Hepatocyte (in vitro differentiated cells): Measurements from ENCODE around the gene ZNF407. TPM values are rescaled to one million over a fixed set of nuclear protein-coding genes. Genes with fewer than 3 reads are reported as not detected.
"Not testable (repeated sequence)": the region's sequence is repeated elsewhere in the genome, so short reads cannot be mapped to it uniquely, and the experiment has no call there.

Source experiments
- DNase-seq: peaks from one replicate; pipeline ENCODE4 v3.0.0-alpha.2; 2016; ENCODE audit warnings: low spot score
- H2AFZ ChIP-seq: fragments of 200-600 bp; sonication (generic); 2 replicates; pipeline ENCODE4 v1.6.0; 2016; ENCODE audit warnings: antibody characterized with exemption, mild to moderate bottlenecking
- H3K27ac ChIP-seq: fragments of 200-600 bp; sonication (generic); 2 replicates; pipeline ENCODE4 v1.5.1; 2016; ENCODE audit warnings: mild to moderate bottlenecking
- H3K27me3 ChIP-seq: fragments of 200-600 bp; sonication (generic); 2 replicates; pipeline ENCODE4 v1.6.1; 2016
- H3K36me3 ChIP-seq: fragments of 200-600 bp; sonication (generic); replicated peaks from 2 replicates; pipeline ENCODE4 v1.5.1; 2016; ENCODE audit warnings: low read depth; ENCODE audit not compliant: insufficient read depth
- H3K4me1 ChIP-seq: fragments of 200-600 bp; sonication (generic); 2 replicates; pipeline ENCODE4 v1.5.1; 2016; ENCODE audit warnings: mild to moderate bottlenecking, moderate library complexity; ENCODE audit not compliant: insufficient read depth
- H3K4me2 ChIP-seq: fragments of 200-600 bp; sonication (generic); 2 replicates; pipeline ENCODE4 v1.6.0; 2016
- H3K4me3 ChIP-seq: fragments of 200-600 bp; sonication (generic); 2 replicates; pipeline ENCODE4 v1.5.1; 2016; ENCODE audit warnings: mild to moderate bottlenecking
- H3K79me2 ChIP-seq: fragments of 200-600 bp; sonication (generic); 2 replicates; pipeline ENCODE4 v1.6.0; 2017; ENCODE audit warnings: mild to moderate bottlenecking
- H3K9me2 ChIP-seq: fragments of 200-600 bp; sonication (generic); replicated peaks from 2 replicates; pipeline ENCODE4 v1.6.0; 2017; ENCODE audit warnings: mild to moderate bottlenecking; ENCODE audit not compliant: insufficient read depth
- H3K9me3 ChIP-seq: fragments of 200-600 bp; sonication (generic); 2 replicates; pipeline ENCODE4 v1.5.1; 2016; ENCODE audit warnings: low read depth, mild to moderate bottlenecking
- H4K20me1 ChIP-seq: fragments of 200-600 bp; sonication (generic); 2 replicates; pipeline ENCODE4 v1.6.0; 2016; ENCODE audit warnings: mild to moderate bottlenecking; ENCODE audit not compliant: insufficient read depth, poor library complexity, severe bottlenecking
- EZH2 ChIP-seq: fragments of 200-600 bp; sonication (generic); IDR thresholded peaks from 2 replicates; pipeline ENCODE4 v1.6.1; 2016; ENCODE audit warnings: antibody characterized with exemption, mild to moderate bottlenecking, borderline replicate concordance
- EZH2phosphoT487 ChIP-seq: fragments of 200-600 bp; sonication (generic); IDR thresholded peaks from one replicate; pipeline ENCODE4 v1.6.1; 2018; ENCODE audit warnings: antibody characterized with exemption, mild to moderate bottlenecking, low read depth, moderate library complexity; ENCODE audit not compliant: unreplicated experiment, severe bottlenecking
- WGBS: methylation state at CpG from one replicate; pipeline ENCODE4 v1.1.6; 2016; ENCODE audit warnings: low lambda C conversion rate; ENCODE audit errors: missing lambda C conversion rate; 5-methylcytosine and 5-hydroxymethylcytosine counted together
- polyA plus RNA-seq: library from polyadenylated mRNA; unstranded; fragments of >200 nt; fragmentation: Nextera tagmentation; extraction: Ambion mirVana; gene quantifications from 2 replicates; pipeline ENCODE4 v1.2.1, GENCODE V29; 2016
- total RNA-seq: library from RNA; depleted of rRNA; stranded (reverse); fragments of >200 nt; gene quantifications from 2 replicates; pipeline ENCODE4 v1.2.3, GENCODE V29; 2014
- TF ChIP-seq, protein P1 (sequence below): fragments of 200-600 bp; sonication (generic); IDR thresholded peaks from 2 replicates; pipeline ENCODE4 v1.5.1; 2016; ENCODE audit warnings: antibody characterized with exemption, mild to moderate bottlenecking; ENCODE audit not compliant: poor library complexity

ZNF407 gene
- total and polyA plus RNA-seq, 2 experiments from 2014 or later: 3.2 to 12.4 TPM

DNA sequence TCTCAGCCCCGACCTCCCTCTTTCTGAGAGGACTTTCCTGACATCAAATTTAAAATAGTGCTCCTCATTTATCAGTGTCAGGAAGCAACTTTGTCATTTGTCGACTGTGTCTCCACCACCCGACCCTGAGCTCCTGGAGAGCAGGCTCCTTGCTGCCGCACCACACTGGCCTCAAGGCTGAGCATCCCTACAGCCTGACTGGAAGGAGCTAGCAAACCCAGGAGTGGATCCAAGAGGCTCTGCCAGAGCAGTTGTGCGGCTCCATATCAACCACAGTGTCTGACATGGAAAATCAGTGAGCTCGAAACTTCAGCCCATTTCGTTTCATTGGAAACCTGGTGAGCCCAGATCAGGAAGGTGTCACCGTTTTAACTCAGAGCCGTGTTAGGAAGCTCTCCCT lies 486.1 kb downstream of the ZNF407 start:
- Histone ChIP-seq H3K79me2 (no peaks in the 10 kb centered on the region), H3K4me1 (no peaks in the 10 kb centered on the region), H2AFZ (no peak overlapping the region), H3K9me3 (no peaks in the 10 kb centered on the region), H3K36me3 (no peaks in the 10 kb centered on the region), H3K27me3 (no peaks in the 10 kb centered on the region), H3K4me2 (no peak overlapping the region), H3K9me2 (no peaks in the 10 kb centered on the region), H3K27ac (no peak overlapping the region), H3K4me3 (no peak overlapping the region), H4K20me1 (no peaks in the 10 kb centered on the region)
- no peak for DNase-seq
- TF ChIP-seq, protein P1, sequence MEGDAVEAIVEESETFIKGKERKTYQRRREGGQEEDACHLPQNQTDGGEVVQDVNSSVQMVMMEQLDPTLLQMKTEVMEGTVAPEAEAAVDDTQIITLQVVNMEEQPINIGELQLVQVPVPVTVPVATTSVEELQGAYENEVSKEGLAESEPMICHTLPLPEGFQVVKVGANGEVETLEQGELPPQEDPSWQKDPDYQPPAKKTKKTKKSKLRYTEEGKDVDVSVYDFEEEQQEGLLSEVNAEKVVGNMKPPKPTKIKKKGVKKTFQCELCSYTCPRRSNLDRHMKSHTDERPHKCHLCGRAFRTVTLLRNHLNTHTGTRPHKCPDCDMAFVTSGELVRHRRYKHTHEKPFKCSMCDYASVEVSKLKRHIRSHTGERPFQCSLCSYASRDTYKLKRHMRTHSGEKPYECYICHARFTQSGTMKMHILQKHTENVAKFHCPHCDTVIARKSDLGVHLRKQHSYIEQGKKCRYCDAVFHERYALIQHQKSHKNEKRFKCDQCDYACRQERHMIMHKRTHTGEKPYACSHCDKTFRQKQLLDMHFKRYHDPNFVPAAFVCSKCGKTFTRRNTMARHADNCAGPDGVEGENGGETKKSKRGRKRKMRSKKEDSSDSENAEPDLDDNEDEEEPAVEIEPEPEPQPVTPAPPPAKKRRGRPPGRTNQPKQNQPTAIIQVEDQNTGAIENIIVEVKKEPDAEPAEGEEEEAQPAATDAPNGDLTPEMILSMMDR: no peak
- TF ChIP-seq EZH2: no peak
- no peak for TF ChIP-seq EZH2phosphoT487
- WGBS: 89% methylated on average over 9 of the region's 9 CpGs

DNA sequence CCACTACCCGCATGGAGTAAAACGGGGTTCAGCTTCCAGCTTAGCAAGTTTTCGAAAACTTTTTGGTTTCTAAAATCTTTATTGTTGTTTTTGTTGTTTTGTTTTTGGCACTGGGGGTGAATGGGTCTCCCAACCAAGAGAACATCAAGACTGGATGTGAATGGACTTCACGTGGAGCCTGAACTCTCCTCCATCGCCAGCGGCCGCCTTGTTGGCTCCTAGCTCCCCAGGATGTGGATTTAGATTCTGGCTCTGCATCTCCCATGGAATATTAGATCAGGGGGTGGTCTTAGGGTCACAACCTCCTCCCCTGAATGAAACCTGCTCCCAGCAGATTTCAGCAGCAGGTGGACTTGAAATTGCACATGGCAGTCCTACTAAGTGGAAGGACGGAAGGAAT lies 488.0 kb downstream of the ZNF407 start:
- H4K20me1 ChIP-seq, H3K9me3 ChIP-seq, H2AFZ ChIP-seq, H3K27me3 ChIP-seq, H3K79me2 ChIP-seq, H3K36me3 ChIP-seq, H3K4me3 ChIP-seq, H3K4me1 ChIP-seq, DNase-seq, H3K9me2 ChIP-seq, H3K4me2 ChIP-seq, H3K27ac ChIP-seq: not testable (repeated sequence)
- WGBS: 93% methylated on average over 8 of the region's 8 CpGs

DNA sequence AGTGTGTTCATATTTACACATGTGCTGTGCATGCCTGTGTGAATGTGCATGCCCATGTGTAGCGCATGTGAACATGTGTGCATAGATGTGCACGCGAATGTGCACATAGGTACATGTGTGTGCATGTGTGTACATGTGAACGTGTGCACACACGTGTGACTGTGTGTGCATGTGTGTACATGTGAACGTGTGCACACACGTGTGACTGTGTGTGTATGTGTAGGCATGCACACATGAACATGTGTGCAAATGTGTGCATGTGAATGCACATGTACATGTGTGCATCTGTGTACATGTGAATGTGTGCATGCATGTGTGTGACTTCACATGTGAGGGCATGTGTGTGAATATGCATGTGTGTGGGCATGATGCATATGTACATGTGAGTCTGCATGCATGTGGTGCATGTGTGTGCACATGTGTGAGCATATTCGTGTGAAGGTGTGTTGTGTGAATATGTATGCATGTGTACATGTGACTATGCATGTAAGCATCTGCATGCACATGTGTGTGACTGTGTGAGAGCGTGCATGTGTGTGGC lies 488.9 kb downstream of the ZNF407 start:
- Histone ChIP-seq H3K4me3 (no peak overlapping the region), H4K20me1 (no peaks in the 10 kb centered on the region), H3K27ac (no peak overlapping the region), H3K4me1 (no peaks in the 10 kb centered on the region), H3K27me3 (no peaks in the 10 kb centered on the region), H3K36me3 (no peaks in the 10 kb centered on the region), H3K79me2 (no peaks in the 10 kb centered on the region), H3K4me2 (no peak overlapping the region), H3K9me3 (no peaks in the 10 kb centered on the region), H2AFZ (no peak overlapping the region), H3K9me2 (no peaks in the 10 kb centered on the region)
- no peak for DNase-seq
- TF ChIP-seq EZH2phosphoT487 (no peak), EZH2 (no peak)
- TF ChIP-seq, protein P1: no peak
- 97% methylated on average over 9 of the region's 9 CpGs for whole genome bisulfite sequencing

DNA sequence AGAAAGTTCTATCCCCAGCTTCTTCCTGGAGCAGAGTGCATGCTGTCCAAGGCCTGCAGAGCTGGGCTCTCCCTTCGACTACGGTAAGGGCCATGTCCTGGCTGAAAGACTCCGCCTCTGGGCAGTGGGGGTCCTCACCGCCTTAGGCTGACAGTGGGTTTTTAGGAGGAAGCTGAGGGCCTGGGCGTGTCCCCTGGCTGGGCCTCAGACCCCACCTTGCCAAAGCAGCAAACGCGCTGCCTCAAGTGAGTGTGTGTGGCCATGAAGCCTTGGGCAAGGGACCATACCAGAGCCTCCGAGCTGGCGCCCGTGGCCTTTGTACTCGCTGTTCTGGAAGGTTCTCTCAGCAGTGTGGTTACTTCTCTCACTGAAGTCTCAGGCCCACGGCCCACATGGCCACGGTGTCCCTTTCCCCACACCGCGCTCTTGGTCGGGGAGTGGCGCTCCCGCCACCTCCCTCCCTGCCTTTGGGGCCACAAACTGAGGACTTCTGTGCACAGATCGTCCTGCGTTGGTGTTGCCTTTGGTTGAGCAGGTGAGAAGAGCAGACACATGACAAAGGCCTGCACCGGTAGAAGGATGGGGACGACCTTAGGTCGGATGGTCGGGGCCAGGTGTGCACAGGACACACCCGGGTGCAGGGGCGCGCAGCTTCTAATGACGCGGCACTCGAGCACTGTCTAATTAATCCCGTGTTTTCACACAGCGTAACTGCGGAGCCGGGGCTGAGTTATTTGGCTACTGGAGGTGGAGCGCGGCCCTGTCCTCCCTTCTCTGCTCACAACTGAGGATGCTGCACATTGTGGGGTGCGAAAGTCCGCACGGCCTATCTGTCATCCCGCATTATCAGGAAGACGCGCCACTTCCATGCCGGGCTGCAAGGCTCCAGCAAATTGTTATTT lies 489.7 kb downstream of the ZNF407 start:
- TF ChIP-seq, protein P1: no peak
- no peak for TF ChIP-seq EZH2phosphoT487
- no peak for TF ChIP-seq EZH2
- H3K9me3 ChIP-seq: no peaks in the 10 kb centered on the region
- no peak overlapping the region for H3K27ac ChIP-seq
- H3K9me2 ChIP-seq: no peaks in the 10 kb centered on the region
- no peaks in the 10 kb centered on the region for H3K27me3 ChIP-seq
- H3K4me3 ChIP-seq: no peak overlapping the region
- H3K36me3 ChIP-seq: no peaks in the 10 kb centered on the region
- no peak for DNase-seq
- no peak overlapping the region for H2AFZ ChIP-seq
- no peaks in the 10 kb centered on the region for H3K79me2 ChIP-seq
- no peaks in the 10 kb centered on the region for H3K4me1 ChIP-seq
- no peaks in the 10 kb centered on the region for H4K20me1 ChIP-seq
- 98% methylated on average over 43 of the region's 43 CpGs for WGBS
- H3K4me2 ChIP-seq: no peak overlapping the region
